Parathyroid adenoma (tissue), 2 donors: ENCODE data around the gene AFF3.

ENCODE experiments used
- H2AFZ ChIP-seq: fragments of 300-600 bp; sonication (generic); one replicate; pipeline ENCODE4 v1.7.0; 2017; ENCODE audit warnings: antibody characterized with exemption, mild to moderate bottlenecking
- H3K27ac ChIP-seq: fragments of 300-600 bp; sonication (generic); one replicate; pipeline ENCODE4 v1.7.0; 2017
- H3K27me3 ChIP-seq: fragments of 300-600 bp; sonication (generic); one replicate; pipeline ENCODE4 v1.7.0; 2017; ENCODE audit warnings: low read length; ENCODE audit not compliant: control insufficient read depth, insufficient read depth
- H3K36me3 ChIP-seq: fragments of 300-600 bp; sonication (generic); one replicate; pipeline ENCODE4 v1.7.0; 2017; ENCODE audit warnings: low read length; ENCODE audit not compliant: control insufficient read depth, insufficient read depth
- H3K4me1 ChIP-seq: fragments of 300-600 bp; sonication (generic); one replicate; pipeline ENCODE4 v1.7.0; 2017; ENCODE audit warnings: control low read depth
- H3K4me2 ChIP-seq: fragments of 300-600 bp; sonication (generic); one replicate; pipeline ENCODE4 v1.7.0; 2017; ENCODE audit warnings: low read length
- H3K4me3 ChIP-seq: fragments of 300-600 bp; sonication (generic); one replicate; pipeline ENCODE4 v1.7.0; 2017; ENCODE audit warnings: low read depth, low read length
- H3K79me2 ChIP-seq: fragments of 300-600 bp; sonication (generic); one replicate; pipeline ENCODE4 v1.7.0; 2017; ENCODE audit warnings: control low read depth
- H3K9ac ChIP-seq: fragments of 300-600 bp; sonication (generic); one replicate; pipeline ENCODE4 v1.7.0; 2017; ENCODE audit warnings: mild to moderate bottlenecking
- H3K9me3 ChIP-seq: fragments of 300-600 bp; sonication (generic); one replicate; pipeline ENCODE4 v1.7.0; 2017; ENCODE audit warnings: low read length; ENCODE audit not compliant: control insufficient read depth
- TF ChIP-seq, protein P1 (sequence below): fragments of 300-600 bp; sonication (generic); IDR thresholded peaks from one replicate; pipeline ENCODE4 v1.7.0; 2017; ENCODE audit warnings: antibody characterized with exemption, mild to moderate bottlenecking
- donor health status: primary hyperparathyroidism.

AFF3 gene

DNA sequence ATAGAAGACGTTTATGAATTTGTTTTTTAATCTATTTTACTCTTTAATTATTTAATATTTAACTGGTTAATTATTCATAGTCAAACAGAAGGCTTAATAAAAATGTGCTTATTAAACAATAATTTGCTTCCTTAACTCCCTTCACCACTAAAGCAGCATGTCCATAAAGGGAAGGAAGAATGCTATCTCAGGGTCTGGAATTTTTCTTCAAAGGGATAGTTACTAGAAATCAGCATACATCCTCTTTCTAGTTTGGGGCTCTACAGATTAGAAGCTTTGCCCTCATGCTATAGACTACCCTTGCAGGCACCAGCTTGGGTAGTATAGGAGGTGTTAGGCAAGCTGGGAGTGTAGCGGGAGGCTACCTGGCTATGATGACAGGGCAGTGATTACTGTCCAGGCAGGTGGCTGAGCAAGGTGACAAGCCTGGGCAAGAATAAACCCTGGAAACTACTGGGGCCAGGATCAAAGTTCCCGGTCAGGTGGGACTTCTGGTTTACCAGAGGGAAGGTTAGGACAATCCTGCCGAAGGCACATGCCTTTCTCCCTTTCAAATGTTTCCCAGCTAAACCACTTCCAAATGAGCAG is 376.6 kb downstream of the AFF3 start:
- Histone ChIP-seq H3K4me2 (no peak overlapping the region), H3K27ac (no peak overlapping the region), H3K36me3 (no peaks in the 10 kb centered on the region), H3K9me3 (no peaks in the 10 kb centered on the region), H3K4me3 (no peak overlapping the region), H2AFZ (no peak overlapping the region), H3K79me2 (no peaks in the 10 kb centered on the region), H3K4me1 (no peaks in the 10 kb centered on the region), H3K9ac (no peak overlapping the region), H3K27me3 (no peaks in the 10 kb centered on the region)
- TF ChIP-seq, protein P1, sequence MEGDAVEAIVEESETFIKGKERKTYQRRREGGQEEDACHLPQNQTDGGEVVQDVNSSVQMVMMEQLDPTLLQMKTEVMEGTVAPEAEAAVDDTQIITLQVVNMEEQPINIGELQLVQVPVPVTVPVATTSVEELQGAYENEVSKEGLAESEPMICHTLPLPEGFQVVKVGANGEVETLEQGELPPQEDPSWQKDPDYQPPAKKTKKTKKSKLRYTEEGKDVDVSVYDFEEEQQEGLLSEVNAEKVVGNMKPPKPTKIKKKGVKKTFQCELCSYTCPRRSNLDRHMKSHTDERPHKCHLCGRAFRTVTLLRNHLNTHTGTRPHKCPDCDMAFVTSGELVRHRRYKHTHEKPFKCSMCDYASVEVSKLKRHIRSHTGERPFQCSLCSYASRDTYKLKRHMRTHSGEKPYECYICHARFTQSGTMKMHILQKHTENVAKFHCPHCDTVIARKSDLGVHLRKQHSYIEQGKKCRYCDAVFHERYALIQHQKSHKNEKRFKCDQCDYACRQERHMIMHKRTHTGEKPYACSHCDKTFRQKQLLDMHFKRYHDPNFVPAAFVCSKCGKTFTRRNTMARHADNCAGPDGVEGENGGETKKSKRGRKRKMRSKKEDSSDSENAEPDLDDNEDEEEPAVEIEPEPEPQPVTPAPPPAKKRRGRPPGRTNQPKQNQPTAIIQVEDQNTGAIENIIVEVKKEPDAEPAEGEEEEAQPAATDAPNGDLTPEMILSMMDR: no peak

DNA sequence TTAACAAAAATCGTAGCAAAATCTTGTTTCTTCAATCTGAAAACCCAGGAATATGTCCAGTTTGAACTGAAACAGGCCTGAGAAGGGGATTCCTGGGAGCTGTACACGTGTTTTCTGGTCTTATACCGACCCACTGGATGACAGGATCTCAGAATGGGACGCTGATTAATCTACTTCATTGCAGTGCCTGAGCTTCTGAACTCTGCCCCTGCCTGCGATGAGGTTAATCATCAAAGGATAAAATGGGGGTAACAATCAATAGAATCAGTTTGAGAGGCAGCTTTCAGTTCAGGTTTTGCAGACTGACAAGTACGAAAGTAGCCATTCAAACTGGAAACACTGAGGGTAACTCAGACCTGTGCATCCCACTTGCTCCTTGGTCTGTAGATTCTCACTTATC is 378.6 kb downstream of the AFF3 start:
- H3K4me2 ChIP-seq: no peak overlapping the region
- no peak overlapping the region for H2AFZ ChIP-seq
- no peaks in the 10 kb centered on the region for H3K4me1 ChIP-seq
- H3K27me3 ChIP-seq: no peaks in the 10 kb centered on the region
- H3K4me3 ChIP-seq: no peak overlapping the region
- H3K9me3 ChIP-seq: no peaks in the 10 kb centered on the region
- no peaks in the 10 kb centered on the region for H3K36me3 ChIP-seq
- no peak overlapping the region for H3K9ac ChIP-seq
- TF ChIP-seq, protein P1: no peak
- no peaks in the 10 kb centered on the region for H3K79me2 ChIP-seq
- no peak overlapping the region for H3K27ac ChIP-seq

DNA sequence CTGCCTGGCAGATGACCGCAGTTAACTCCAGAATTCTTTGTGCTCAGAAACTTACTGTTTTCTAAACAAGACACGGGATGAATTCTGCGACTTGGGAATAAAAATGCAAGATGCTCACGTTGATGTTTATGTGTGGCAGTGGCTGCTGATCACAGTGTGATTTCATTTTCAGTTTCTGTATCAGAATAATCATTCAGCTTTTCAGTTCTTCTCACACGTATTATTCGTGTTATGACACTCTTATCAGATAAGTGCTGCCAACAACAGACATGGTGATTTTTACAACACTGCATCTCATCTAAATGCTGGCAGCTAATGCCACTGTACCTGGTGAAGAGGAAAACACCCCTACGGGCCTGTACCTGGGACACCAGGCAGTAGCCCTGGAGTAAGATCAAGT is 379.7 kb downstream of the AFF3 start:
- no peaks in the 10 kb centered on the region for H3K27me3 ChIP-seq
- no peaks in the 10 kb centered on the region for H3K36me3 ChIP-seq
- no peaks in the 10 kb centered on the region for H3K9me3 ChIP-seq
- no peak overlapping the region for H2AFZ ChIP-seq
- no peak overlapping the region for H3K4me2 ChIP-seq
- H3K4me1 ChIP-seq: no peaks in the 10 kb centered on the region
- TF ChIP-seq, protein P1: no peak
- no peak overlapping the region for H3K27ac ChIP-seq
- H3K4me3 ChIP-seq: no peak overlapping the region
- H3K9ac ChIP-seq: no peak overlapping the region
- no peaks in the 10 kb centered on the region for H3K79me2 ChIP-seq

DNA sequence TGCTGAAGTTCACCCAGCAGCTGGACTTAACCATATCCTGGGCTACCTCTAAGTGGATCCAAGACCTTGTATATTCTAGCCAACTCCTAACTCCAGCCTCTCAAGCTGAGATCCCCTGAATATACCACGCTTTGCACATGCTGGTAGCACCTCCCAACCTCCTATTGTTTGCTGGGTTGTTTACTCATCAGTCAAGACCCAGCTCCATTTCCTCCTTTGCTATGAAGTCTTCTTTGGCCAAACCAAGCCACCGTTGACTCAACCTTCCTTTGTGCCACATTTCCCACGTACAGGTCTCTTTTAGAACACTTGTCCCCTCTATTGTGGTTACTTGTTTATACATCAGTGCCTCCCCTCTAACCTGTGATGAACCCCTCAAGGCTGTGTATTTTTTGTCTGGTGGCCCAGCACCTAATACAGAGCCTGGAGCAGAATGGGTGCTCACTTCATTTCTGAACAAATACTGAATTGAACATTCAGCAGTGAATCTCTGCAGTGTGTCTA is 384.7 kb downstream of the AFF3 start:
- no peak overlapping the region for H2AFZ ChIP-seq
- no peak overlapping the region for H3K27ac ChIP-seq
- H3K27me3 ChIP-seq: no peaks in the 10 kb centered on the region
- no peaks in the 10 kb centered on the region for H3K9me3 ChIP-seq
- no peak overlapping the region for H3K4me3 ChIP-seq
- no peaks in the 10 kb centered on the region for H3K36me3 ChIP-seq
- no peak overlapping the region for H3K4me2 ChIP-seq
- TF ChIP-seq, protein P1: no peak
- no peak overlapping the region for H3K9ac ChIP-seq
- no peaks in the 10 kb centered on the region for H3K79me2 ChIP-seq
- no peaks in the 10 kb centered on the region for H3K4me1 ChIP-seq

DNA sequence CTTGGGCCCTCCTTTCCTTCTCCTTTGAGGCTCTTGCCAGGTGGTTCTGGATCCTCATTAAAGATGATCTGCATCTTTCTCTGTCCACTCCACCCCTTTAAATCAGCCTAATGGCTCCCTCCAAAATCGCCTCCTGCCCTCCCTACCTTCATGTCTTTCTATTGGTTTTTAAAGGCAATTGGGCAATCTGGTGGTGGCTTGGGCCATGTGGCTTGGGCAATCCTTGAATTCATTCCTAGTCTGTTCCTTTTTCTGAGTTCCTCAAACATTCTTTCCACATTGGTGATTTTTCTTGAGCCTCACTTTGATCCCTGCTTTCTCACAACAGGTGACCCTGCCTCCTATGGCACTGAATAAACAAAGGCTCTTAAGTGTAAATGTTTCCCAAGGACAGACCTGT is 386.3 kb downstream of the AFF3 start:
- Histone ChIP-seq H3K9ac (no peak overlapping the region), H3K4me3 (no peak overlapping the region), H3K27ac (no peak overlapping the region), H2AFZ (no peak overlapping the region), H3K4me1 (no peaks in the 10 kb centered on the region), H3K79me2 (no peaks in the 10 kb centered on the region), H3K4me2 (no peak overlapping the region), H3K36me3 (no peaks in the 10 kb centered on the region), H3K27me3 (no peaks in the 10 kb centered on the region), H3K9me3 (no peaks in the 10 kb centered on the region)
- TF ChIP-seq, protein P1: no peak
